NCI-H2029 (cell line): ENCODE measurements around the gene GCSAM.

Experiments used
- DNase-seq: peaks from one replicate; lab custom pipeline; 2025; lab: John Stamatoyannopoulos, UW

The GCSAM gene, protein sequence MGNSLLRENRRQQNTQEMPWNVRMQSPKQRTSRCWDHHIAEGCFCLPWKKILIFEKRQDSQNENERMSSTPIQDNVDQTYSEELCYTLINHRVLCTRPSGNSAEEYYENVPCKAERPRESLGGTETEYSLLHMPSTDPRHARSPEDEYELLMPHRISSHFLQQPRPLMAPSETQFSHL

DNA sequence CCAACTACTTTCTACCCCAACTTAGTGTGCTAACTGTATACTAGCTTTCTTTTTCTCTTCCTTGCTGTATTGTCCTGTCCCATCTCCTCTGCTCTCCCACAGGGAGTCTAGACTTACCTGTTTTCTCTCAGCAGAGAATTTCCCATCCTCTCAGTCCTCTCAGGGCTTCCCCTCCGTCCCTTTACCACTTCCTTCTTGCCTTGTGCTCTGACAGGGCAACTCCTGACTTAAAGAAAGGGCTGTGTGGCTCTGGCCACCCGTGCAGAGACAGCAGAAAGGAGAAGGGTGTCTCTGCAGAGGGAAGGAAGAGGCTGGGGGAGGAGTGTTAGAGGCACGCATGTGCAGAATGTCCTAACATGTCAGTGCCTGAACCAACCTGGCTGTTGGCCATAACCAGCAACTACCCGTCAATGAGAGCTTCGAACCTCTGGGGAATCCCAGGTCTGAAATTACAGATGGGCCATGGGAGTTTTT is at the start of gene GCSAM:
Gene GCSAM, minus strand, starts transcription at position 274 of the 474 bp plus-strand sequence. Its CDS starts 128 bp downstream, at position 146.
- no peak for DNase-seq

DNA sequence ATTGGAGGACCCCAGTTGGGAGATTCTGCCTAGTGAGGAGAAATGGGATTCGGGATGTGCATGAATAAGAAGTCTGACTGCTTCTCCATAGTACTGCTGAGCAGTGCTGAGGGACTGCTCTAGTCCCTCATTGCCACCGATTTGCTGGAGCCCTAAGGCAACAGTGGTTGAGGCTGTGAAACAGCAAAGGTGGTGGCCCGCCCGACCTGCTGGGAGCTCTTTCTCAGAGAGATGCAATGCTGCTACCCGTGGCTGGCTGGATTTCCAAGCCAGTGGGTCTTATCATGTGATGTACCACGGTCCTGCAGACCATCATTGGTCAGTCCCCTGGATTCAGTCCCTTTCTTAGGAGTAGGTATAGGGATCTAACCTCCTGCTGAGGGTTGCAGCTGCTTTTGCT is 42.6 kb upstream of the GCSAM start:
- DNase-seq: no peak

DNA sequence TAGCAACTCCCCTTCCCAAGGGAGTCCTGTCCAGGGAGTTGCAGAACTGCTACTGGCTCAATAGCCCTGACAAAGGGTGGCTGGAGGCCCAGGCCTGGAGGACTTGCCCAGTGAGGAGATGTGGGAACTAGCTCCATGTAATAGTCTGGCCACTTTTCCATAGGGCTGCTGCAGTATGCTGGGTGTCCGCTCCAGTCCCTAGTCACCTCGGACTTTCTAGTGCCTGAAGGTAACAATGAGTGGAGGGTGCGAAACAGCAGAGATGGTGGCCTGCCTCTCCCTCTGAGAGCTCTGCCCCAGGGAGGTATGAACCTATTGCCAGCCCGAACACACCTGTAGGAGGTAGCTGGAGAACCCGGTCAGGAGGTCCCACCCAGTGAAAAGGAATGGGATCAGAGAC is 42.0 kb upstream of the GCSAM start:
- no peak for DNase-seq

DNA sequence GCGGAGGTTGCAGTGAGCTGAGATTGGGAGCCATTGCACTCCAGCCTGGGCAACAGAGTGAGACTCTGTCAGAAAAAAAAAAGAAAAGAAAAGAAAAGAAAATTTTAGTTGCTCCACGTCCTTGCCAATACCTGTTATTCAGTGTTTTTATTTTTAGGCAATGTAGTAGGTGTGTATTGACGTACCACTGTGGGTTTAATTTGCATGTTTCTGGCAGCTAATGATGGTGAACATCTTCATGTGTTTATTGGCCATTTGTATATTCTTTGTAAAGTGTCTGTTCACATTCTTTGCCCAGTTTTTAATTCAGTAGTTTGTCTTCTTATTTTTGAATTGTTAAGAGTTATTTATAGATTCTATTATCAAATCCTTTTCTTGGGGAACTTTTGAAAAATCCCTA is 38.1 kb upstream of the GCSAM start:
- DNase-seq: no peak

DNA sequence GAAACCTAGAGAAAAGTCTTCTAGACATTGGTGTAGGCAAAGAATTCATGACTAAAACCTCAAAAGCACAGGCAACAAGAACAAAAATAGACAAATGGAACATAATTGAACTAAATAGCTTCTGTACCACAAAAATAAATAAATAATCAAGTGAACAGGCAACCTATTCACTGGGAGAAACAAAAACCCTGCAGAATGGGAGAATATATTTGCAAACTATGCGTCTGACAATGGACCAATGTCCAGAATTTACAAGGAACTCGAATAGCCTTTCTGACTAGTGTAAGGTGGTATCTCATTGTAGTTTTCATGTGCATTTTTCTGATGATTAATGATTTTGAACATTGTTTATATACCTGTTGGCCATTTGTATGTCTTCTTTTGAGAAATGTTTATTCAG is 37.0 kb upstream of the GCSAM start:
- DNase-seq: no peak

DNA sequence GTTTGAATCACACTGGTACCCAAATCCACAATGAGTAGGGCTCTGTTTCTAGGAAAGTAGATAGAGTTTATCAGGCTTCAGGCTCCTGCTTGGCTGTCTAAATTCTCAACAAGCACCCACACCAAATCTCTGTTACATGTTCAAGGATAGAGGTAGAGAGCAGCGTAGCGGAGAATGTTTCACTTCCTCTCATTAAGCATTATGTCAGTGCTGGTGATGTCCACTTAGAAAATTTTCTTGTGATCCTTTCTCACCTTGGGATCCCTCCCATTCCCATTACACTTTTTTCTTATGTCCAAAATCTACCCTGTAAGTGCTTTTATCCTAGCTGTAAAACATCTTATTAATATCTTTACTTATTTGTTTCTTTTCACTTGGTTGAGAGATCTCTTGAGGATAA is 34.7 kb upstream of the GCSAM start:
- DNase-seq: no peak

DNA sequence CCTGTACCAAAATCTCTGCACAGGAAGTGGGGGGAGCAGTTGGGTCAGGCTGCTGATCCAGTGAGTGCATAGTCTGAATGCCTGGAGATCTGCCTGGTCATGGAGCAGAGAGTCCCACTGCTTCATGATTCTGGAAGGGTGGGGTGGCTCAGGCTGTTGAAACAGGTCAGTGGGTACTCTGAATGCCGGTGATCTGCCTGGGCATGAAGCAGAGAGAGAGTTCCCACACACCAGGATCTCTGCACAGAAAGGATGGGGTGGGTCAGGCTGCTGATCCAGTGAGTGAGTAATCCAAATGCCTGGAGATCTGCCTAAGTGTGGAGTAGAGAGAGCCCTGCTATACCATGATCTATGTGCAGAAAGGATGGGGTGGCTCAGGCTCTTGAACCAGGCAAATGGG is 16.1 kb upstream of the GCSAM start:
- DNase-seq: no peak

DNA sequence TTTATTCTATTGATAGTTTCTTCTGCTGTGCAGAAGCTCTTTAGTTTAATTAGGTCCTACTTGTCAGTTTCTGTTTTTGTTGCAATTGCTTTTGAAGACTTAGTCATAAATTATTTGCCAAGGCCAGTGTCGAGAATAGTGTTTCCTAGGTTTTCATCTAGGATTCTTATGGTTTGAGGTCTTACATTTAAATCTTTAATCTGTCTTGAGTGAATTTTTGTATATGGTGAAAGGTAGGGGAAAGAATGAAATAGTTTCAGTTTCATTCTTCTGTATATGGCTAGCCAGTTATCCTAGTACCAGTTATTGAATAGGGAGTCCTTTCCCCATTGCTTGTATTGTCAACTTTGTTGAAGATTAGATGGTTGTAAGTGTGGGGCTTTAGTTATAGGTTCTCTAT is 10.6 kb upstream of the GCSAM start:
- DNase-seq: no peak

DNA sequence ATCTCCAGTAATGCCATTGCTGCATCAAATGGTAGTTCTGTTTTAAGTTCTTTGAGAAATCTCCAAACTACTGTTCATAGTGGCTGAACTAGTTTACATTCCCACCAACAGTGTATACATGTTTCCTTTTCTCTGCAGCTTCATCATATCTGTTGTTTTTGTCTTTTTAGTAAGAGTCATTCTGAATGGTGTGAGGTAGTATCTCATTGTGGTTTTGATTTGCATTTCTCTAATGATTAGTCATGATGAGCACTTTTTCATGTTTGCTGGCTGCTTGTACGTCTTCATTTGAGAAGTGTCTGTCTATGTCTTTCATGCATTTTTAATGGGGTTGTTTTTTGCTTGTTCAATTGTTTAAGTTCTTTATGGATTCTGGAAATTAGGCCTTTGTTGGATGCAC is 10.2 kb upstream of the GCSAM start:
- no peak for DNase-seq

DNA sequence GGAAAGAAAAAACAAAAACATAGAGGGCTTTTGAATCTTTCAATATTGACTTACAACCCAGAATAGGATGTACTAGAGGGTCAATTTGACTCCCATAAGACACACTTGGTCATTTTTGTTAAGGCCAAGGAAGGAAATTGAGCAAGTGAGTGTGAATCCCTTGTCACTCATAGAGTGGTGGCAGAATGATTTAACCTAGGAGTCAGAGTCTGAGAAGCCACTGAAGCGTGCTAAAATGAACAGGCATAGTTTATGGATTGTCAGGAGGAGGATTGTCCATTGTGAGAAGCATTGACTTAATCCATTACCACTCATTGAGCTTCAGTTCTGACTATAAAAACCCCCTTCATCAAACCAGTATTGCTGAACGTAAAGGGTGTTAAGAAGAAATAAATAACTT is 8.2 kb upstream of the GCSAM start:
- no peak for DNase-seq

DNA sequence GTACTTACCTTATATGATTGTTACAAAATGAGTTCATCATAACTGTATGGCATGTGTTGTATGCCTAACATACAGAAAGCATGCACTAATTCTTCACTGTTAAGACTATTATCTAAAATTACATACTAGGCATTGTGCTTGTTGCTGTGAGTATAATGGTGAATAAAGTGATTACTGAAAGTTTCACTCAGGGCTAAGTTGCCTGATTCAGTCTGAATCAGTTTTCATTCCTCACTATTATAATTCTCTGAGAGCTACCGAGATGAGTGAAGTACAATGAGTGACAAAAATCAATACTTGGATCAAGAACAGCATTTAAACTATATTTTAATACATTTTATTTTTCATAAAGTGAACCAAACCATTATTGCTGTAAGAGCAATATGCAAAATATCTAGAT is 7.5 kb upstream of the GCSAM start:
- no peak for DNase-seq

DNA sequence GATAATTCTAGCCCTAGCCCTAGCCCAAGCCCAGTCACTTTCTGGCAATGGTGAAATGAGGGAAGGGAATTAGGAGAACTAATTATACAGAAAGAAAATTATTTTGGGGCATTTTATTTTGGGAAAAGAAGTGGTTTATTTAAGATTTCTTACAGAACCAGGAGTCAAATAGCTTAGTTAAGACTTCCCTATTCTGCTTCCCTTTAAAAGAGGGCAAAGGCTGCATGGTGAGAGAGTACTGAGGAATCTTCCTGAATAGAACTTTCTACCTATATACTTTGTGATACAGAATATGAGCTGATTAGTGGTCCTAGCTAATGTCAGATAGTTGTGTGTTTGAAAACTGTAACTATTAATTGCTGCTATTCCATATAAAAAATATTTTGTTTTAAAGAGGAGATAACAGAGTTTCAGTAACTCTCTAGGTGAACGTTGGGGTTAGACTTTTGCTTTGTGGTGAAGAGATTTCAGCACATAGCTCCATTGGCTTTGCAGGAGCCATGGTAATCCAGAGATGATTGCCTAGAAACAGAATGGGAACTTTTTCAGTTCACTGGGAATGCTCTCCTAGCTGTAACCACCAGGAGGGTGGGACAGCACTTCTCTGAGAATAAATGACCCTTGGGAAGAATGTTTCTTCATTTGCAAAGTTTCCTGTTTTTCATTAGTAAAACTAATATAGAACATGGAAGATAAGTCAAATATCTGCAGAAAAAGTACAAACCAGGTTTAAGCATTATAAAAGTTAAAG is 5.3 kb upstream of the GCSAM start:
- DNase-seq: no peak

DNA sequence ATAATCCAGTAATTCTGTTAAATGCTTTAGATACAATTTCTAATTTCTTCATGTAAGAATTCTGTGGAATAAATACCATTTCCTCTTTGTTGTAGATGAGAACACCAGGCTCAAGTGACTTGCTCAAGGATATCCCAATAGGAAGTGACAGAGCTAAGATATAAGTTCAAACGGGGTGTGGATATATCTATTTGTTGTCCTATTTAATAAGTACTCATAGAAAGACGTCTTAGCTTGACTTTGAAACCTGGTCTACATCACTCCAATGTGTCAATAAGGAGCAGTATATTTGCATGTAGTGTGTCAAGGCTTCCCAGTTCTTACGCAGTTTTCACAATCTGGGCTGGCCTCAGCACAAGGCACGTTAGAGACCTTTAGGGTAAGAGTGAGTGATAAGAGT is 4.7 kb upstream of the GCSAM start:
- no peak for DNase-seq

DNA sequence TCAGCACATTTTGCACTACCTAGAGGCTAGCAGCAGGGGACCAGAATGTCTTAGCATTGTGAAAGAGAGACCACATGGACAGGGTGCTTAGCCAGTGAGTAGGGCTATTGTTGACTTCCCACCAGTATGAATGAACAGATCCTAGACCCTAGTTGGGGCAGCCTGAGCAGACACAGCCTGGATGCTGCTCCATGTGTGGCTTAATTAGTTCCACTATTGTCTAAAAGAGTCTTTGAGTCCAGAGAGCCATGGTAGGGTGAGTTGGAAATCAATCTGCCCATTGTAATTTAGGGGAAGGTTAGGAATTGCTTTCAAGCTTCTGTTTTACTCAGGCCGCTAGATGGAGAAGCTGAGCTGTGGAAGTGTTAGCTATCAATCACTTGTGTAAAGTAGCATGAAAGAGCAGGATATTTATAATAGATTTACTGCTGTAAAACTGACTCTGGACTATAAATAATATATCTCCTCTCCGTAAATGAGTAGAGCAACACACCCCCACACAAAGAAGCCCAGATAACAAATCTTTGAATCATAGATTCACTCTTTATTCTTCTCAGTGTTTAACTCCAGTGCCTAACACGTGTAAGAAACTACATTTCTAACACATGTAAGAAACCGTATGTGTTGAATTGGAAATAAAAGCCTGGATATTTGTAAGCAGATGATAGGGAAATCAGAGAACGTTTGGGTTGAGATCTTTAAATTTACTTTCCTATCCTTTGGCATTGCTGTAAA is 4.1 kb upstream of the GCSAM start:
- no peak for DNase-seq

DNA sequence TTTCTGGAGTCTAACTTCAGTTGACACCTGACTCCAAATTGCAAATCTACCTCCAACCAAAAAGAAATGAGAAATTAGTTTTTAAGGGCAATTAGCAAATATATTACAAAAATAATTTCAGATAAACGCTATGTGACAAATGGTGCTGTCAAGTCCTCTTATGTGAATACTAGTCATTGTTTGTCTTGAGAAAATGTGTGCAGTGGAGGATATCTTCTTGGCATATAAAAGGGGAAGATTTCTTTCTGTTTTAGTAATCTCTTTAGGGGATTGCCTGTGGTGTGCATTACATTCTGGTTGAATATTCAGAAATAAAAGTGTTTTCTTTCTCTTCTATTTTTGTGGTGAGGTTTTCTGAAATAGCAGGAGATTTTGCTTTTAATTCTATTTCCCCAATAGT is 3.0 kb upstream of the GCSAM start:
- no peak for DNase-seq

DNA sequence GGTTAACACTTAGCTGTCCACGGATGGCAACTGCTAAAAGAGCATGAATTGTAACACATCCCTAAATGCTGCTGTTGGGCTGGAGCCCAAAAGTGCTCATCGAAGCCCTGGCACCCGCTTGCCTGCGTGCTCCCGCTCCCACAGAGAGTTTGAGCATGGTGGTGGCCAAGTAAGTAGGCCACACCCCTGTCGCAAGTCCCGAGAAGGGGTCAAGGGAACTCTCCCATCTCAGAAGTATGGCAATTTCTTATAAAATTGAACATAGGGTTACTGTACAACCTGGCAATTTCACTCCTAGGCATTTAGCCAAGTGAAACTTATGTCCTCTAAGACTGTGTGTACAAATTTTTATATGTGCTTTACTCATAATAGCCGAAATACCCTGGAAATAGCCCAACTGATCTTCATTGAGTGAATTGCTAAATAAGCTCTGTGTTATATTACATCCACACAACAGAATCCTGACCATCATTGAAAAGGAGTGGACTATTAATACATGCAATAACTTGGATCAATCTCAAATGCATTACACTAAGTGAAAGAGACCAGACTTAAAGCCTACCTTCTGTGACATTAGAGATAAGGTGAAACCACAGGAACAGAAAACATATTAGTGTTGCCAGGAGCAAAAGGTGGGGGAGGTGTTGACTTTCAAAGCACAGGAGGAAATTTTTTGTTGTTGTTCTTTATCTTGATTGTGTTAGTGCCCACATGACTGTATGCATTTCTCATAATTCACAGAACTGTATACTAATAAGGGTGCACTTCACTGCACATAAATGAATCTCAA is 1.5 kb upstream of the GCSAM start:
- no peak for DNase-seq

DNA sequence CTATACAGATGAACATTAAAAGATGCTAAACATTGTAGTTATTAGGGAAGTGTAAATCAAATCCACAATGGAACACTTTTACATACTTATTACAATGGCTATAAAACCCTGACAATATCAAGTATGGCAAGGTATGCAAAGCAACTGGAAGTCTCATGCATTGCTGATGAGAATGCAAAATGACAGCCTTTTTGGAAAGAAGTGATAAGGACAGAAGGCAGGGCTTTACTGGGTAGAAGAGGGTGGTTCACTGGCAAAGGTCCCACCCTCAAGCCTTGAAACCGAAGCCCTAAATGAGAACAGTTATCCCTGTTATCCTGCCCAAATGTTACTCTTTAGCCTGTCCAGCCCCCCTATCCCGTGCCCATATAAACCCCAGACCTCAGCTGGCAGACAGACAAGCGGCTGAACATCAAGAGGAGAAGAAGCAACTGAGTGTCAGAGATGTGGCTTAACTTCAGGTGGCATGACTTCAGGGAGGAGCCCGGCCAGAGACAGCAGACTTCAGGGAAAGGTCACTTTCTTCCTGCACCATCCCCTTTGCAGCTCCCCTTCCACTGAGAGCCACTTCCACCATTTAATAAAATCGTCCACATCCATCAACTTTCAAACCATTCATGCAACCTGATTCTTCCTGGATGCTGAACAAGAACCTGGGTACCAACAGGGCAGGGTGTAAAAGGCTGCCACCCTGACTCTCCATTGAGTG is 732 bp upstream of the GCSAM start:
- no peak for DNase-seq

DNA sequence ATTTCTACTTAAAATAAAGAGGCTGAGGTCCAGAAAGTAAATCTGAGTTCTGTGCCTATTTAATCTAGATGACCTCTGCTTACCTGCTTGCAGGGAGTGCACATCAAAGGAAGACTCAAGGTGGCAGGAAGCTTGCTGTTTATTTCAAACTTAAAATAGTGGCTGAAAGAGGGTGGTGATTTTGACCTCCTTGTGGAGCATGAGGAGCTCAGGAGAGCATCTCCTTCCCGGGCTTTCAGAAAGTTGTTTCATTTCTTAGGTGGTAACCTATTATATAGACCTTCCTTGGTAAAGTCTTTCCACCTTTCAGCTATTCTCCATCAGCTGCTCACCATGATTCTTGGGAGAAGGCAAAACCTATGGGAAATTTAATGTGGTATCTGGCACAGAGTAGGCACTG is 494 bp downstream of the GCSAM start:
- DNase-seq: no peak

DNA sequence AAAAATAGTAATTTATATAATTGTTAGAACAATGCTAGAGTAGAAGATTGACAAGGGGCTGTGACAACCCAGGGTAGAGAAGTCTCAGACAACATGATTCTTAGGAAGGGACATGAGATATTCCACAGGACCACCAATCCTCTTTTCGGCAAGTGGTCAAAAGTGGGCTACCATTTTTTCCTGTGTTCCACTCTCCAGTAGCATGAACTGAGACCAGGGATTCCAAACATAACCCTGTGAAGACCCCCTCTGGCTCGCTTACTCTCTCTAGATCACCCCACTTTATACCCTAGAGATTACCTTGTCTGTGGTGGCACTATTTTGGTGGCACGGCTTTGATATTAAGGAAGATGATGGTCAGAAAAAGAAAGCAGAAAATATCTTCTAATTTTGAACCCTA is 960 bp downstream of the GCSAM start:
- no peak for DNase-seq

DNA sequence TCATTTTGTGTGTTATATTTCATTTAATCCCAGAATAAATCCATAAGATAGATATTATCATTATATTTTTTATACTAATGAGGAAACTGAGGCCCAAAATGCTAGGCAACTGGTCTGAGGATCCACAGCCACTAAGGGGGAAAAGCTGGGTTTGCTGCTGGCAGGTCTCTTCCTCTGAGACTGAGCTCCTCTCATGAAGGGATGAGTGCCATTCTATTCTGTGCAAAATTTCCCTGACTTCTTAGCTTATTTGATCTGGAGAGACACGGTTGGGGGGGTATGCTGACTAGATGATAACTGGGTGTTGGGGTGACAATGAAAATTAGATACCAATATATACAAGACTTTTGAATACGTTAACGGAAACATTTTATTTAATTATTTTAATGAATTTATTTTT is 1.9 kb downstream of the GCSAM start:
- DNase-seq: no peak

DNA sequence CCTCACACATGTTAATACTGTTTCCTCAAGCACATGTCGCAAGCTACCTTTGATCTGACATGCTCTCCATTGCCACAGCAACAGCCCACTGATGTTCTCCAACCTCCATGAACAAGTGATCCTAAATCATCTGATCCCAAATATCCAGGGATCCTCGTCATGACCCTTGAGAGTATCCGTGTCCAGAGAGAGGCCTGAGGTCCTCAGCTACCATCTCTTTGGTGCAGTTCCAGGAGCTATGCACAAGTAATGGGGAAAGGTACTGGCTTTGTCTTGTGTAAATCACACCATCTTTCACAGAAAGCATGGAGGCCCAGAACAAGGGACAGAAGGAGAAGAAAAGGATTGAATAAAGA is 2.4 kb downstream of the GCSAM start:
- DNase-seq: no peak
